Caco-2 (cell line): Measurements from ENCODE around the gene RBP5. TPM values are rescaled to one million over a fixed set of nuclear protein-coding genes. Genes with fewer than 3 reads are reported as not detected.

Experiments
- BruUV-seq: library from RNA; stranded (reverse); fragments of 400-500 nt; replicated peaks from 2 replicates; lab custom pipeline; 2021; lab: Mats Ljungman, UMichigan
- CTCF ChIA-PET: fragments of 300-600 bp; sonication (Branson Sonifier 250); formaldehyde crosslinking; loops from one replicate; lab custom pipeline; 2022; ENCODE audit warnings: antibody characterized with exemption; lab: Charles Lee
- POLR2A ChIA-PET: fragments of 300-600 bp; sonication (Branson Sonifier 250); formaldehyde crosslinking; loops from one replicate; lab custom pipeline; 2022; ENCODE audit warnings: antibody characterized with exemption; lab: Charles Lee
- DNase-seq, 2 experiments: peaks; one replicate each; pipeline versions ENCODE4 v3.0.0 to v3.0.0-alpha.2; 2020 to 2022
- H3K27me3 ChIP-seq: replicated peaks from 2 replicates; pipeline ENCODE4 v1.6.0; 2011; ENCODE audit warnings: low read length; ENCODE audit not compliant: control insufficient read depth, insufficient read depth
- H3K36me3 ChIP-seq: 2 replicates; pipeline ENCODE4 v1.5.1; 2011; ENCODE audit warnings: low read length; ENCODE audit not compliant: control insufficient read depth, insufficient read depth
- H3K4me1 ChIP-seq: fragments of 250-450 bp; sonication (Bioruptor Pico); 2 replicates; pipeline ENCODE4 v1.5.1; 2020; ENCODE audit warnings: mild to moderate bottlenecking
- H3K4me3 ChIP-seq: 2 replicates; pipeline ENCODE4 v1.5.1; 2011; ENCODE audit warnings: low read depth, mild to moderate bottlenecking, control low read depth, low read length
- H3K9me3 ChIP-seq: fragments of 250-450 bp; sonication (Bioruptor Pico); 2 replicates; pipeline ENCODE4 v1.5.1; 2020; ENCODE audit warnings: mild to moderate bottlenecking, moderate library complexity
- H3K27ac Mint-ChIP-seq: one replicate; pipeline ENCODE4 v1.8.0; 2022; ENCODE audit warnings: mixed read lengths; ENCODE audit not compliant: unreplicated experiment
- H3K27me3 Mint-ChIP-seq: one replicate; pipeline ENCODE4 v1.8.0; 2022; ENCODE audit warnings: mixed read lengths; ENCODE audit not compliant: insufficient read depth, unreplicated experiment
- H3K36me3 Mint-ChIP-seq: one replicate; pipeline ENCODE4 v1.8.0; 2022; ENCODE audit warnings: mild to moderate bottlenecking, mixed read lengths; ENCODE audit not compliant: insufficient read depth, unreplicated experiment
- H3K4me1 Mint-ChIP-seq: one replicate; pipeline ENCODE4 v1.8.0; 2022; ENCODE audit warnings: low read depth, mixed read lengths; ENCODE audit not compliant: unreplicated experiment
- H3K4me3 Mint-ChIP-seq: one replicate; pipeline ENCODE4 v1.8.0; 2022; ENCODE audit warnings: mild to moderate bottlenecking, moderate library complexity, mixed read lengths; ENCODE audit not compliant: unreplicated experiment
- H3K9me3 Mint-ChIP-seq: one replicate; pipeline ENCODE4 v1.8.0; 2022; ENCODE audit warnings: mixed read lengths; ENCODE audit not compliant: unreplicated experiment
- intact Hi-C: fragments of 100-400 bp; cut with micrococcal nuclease; formaldehyde crosslinking; loops from one replicate; pipeline ENCODE4 v1.10.0; 2022; ENCODE audit not compliant: unreplicated experiment
- total RNA-seq: library from RNA; stranded (reverse); gene quantifications from 2 replicates; pipeline ENCODE4 v1.2.3, GENCODE V29; 2022
- TF ChIP-seq, protein P1 (sequence below), 2 experiments: fragments of 200-600 bp in 1 of 2; IDR thresholded peaks; 1 replicate in 1 of 2; 2 replicates in 1 of 2; pipeline versions ENCODE4 v1.5.1 to v1.8.0; 2011 to 2022; ENCODE audit warnings: antibody characterized with exemption in 1 of 2, control low read depth in 1 of 2, inconsistent platforms in 1 of 2, low read depth in 1 of 2, low read length in 1 of 2, mild to moderate bottlenecking in 1 of 2, moderate library complexity in 1 of 2; ENCODE audit not compliant: insufficient read depth in 1 of 2, severe bottlenecking in 1 of 2, unreplicated experiment in 1 of 2

RBP5 gene
- total RNA-seq, 1 experiment from 2014 or later: 1.8 TPM

DNA sequence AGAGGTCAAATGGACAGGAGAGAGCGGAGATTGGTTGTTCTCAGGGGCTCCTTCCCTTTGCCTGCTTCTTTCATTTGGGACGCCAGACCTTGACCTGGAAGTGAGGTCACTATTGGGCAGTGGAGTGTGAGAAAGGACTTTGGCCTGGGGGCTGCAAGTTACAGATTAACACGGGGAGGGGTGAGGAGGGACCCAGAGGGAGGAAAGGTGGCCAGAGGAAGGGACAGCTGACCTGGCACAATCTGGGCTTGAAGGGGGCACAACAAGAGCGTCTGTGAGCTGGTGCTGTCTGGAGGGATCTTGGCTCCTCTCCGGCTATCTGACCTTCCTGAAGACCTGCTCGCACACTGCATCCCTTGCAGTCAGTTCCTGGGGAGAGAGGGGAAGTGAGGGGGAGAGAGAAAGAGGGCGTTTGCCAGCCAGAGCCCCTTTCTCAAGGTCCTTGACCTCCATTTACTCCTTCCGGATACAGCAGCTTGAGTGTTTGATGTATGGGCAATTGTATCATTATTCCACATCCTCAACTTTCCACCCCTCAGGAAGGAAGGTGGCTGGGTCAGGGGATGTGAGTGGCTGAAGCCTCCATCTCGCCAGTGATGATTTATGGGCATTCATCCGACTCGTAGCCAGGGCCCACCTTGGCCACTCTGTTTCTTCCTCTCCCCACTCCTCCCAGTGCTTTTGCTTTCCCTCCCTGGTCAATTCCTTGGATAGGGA is 4.7 kb downstream of the RBP5 start:
- ChIA-PET CTCF (interaction anchor here (1.6 kb wide), 1 partner anchor 15 kb away, joined by 7 read pairs; the partner anchor contains the start of gene C1RL), POLR2A (no interaction called here)
- H3K27ac Mint-ChIP-seq: no peak overlapping the region
- H3K36me3 Mint-ChIP-seq: no peaks in the 10 kb centered on the region
- BruUV-seq: TSS peak; percentile 10
- Histone ChIP-seq H3K36me3 (0 out of 2 replicates have a peak, but pooled peaks cover 2% of the 10 kb centered on the region), H3K27me3 (no peaks in the 10 kb centered on the region), H3K4me3 (no peak overlapping the region), H3K9me3 (no peaks in the 10 kb centered on the region), H3K4me1 (peaks cover 30% of the 10 kb centered on the region)
- intact Hi-C loops: no loop called here
- peak; percentile 51 to 61 for DNase-seq
- H3K27me3 Mint-ChIP-seq: no peaks in the 10 kb centered on the region
- peaks cover 43% of the 10 kb centered on the region for H3K4me1 Mint-ChIP-seq
- no peaks in the 10 kb centered on the region for H3K9me3 Mint-ChIP-seq
- TF ChIP-seq, protein P1, sequence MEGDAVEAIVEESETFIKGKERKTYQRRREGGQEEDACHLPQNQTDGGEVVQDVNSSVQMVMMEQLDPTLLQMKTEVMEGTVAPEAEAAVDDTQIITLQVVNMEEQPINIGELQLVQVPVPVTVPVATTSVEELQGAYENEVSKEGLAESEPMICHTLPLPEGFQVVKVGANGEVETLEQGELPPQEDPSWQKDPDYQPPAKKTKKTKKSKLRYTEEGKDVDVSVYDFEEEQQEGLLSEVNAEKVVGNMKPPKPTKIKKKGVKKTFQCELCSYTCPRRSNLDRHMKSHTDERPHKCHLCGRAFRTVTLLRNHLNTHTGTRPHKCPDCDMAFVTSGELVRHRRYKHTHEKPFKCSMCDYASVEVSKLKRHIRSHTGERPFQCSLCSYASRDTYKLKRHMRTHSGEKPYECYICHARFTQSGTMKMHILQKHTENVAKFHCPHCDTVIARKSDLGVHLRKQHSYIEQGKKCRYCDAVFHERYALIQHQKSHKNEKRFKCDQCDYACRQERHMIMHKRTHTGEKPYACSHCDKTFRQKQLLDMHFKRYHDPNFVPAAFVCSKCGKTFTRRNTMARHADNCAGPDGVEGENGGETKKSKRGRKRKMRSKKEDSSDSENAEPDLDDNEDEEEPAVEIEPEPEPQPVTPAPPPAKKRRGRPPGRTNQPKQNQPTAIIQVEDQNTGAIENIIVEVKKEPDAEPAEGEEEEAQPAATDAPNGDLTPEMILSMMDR (IDR thresholded peaks at IDR 0.05; ENCODE audit: insufficient read depth in 1 of 2, low read depth in 1 of 2, low read length in 1 of 2, severe bottlenecking in 1 of 2, unreplicated experiment in 1 of 2): no peak
- no peak overlapping the region for H3K4me3 Mint-ChIP-seq

DNA sequence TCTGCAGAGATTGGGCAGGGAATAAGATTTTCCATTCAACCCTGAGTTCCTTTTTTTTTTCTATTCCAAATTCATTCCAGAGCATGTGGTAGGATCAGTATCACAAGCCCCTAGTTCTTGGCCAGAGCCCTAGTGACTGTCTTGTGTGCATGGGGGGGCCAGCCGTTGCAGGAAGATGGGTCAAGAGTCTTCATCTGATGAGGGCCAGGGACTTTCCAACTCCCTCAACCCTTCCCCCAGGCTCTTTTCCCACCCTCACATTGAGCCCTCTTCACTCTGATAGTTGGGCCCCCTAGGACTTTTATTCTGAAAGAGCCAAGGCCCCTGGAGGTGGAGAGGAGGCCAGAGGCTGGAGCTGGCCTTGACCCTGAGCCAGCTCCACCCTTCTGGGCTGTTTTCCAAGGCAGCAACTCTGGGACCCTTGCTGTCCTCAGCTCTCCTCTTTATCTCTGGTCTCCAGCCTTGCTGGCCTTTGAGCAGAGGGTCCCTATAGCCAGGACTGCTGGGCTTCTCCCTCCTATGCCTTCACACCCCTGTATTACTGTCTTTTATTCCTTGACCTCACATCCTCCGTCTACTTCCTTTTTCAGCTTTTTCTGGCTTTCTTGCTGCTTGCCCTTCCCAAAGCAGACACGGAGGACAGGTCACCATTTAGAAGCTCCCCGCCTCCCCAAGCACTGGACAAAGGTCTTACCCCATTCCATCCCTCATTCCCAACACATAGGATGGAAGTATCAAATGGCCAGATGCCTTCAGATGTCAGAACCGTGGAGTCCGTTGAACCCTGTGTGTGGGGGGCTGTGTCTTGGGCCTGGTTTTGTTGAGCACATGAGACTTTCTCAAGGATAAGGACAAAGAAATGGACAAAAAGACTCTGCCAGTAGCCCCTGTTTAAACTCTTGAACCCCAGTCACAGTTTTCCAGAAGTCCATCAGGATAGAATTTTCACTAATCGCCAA is 5.6 kb downstream of the RBP5 start:
- H3K27me3 Mint-ChIP-seq: no peaks in the 10 kb centered on the region
- no peak overlapping the region for H3K4me3 ChIP-seq
- no peak overlapping the region for H3K27ac Mint-ChIP-seq

More for the DNA sequence above, 5.6 kb downstream of the RBP5 start:
- peaks cover 35% of the 10 kb centered on the region for H3K4me1 Mint-ChIP-seq
- H3K36me3 ChIP-seq: 0 out of 2 replicates have a peak, but pooled peaks cover 2% of the 10 kb centered on the region
- no TSS peak for BruUV-seq
- H3K27me3 ChIP-seq: no peaks in the 10 kb centered on the region
- DNase-seq: peak in 1 of 2 experiments; percentile 33
- no peaks in the 10 kb centered on the region for H3K9me3 Mint-ChIP-seq
- intact Hi-C loops: no loop called here
- TF ChIP-seq, protein P1 (IDR thresholded peaks at IDR 0.05; ENCODE audit: insufficient read depth in 1 of 2, low read depth in 1 of 2, low read length in 1 of 2, severe bottlenecking in 1 of 2, unreplicated experiment in 1 of 2): no peak
- peaks cover 23% of the 10 kb centered on the region for H3K4me1 ChIP-seq
- no peak overlapping the region for H3K4me3 Mint-ChIP-seq
- ChIA-PET CTCF (interaction anchor here (1.6 kb wide), 1 partner anchor 14 kb away, joined by 7 read pairs; the partner anchor contains the start of gene C1RL), POLR2A (no interaction called here)
- no peaks in the 10 kb centered on the region for H3K9me3 ChIP-seq
- no peaks in the 10 kb centered on the region for H3K36me3 Mint-ChIP-seq
